LNCAP (cell line): ENCODE results near the gene MEA1.

Experiments used
- CTCF ChIP-seq: fragments of 450-650 bp; IDR thresholded peaks from 2 replicates; pipeline ENCODE4 v1.5.1; 2017; ENCODE audit warnings: mild to moderate bottlenecking

The MEA1 gene

GRCh38 chr6:43013097-43013842 is 476 bp downstream of the MEA1 start:
- no peak for TF ChIP-seq CTCF

GRCh38 chr6:43012364-43012763 is 1.4 kb downstream of the MEA1 start:
- TF ChIP-seq CTCF = no peak

GRCh38 chr6:43011207-43011606 is 2.5 kb downstream of the MEA1 start:
- no peak for TF ChIP-seq CTCF

GRCh38 chr6:43009124-43009523 is 4.6 kb downstream of the MEA1 start:
- no peak; the same call in 1 of the 2 replicates for TF ChIP-seq CTCF

GRCh38 chr6:43007126-43007525 is 6.6 kb downstream of the MEA1 start:
- no peak for TF ChIP-seq CTCF

GRCh38 chr6:43006251-43006650 is 7.5 kb downstream of the MEA1 start:
- no peak for TF ChIP-seq CTCF

GRCh38 chr6:43005844-43006243 is 7.9 kb downstream of the MEA1 start:
- TF ChIP-seq CTCF = no peak

GRCh38 chr6:43001843-43002242 is 11.9 kb downstream of the MEA1 start:
- no peak for TF ChIP-seq CTCF
